ENCODE measurements around the gene ROPN1L.

DNA sequence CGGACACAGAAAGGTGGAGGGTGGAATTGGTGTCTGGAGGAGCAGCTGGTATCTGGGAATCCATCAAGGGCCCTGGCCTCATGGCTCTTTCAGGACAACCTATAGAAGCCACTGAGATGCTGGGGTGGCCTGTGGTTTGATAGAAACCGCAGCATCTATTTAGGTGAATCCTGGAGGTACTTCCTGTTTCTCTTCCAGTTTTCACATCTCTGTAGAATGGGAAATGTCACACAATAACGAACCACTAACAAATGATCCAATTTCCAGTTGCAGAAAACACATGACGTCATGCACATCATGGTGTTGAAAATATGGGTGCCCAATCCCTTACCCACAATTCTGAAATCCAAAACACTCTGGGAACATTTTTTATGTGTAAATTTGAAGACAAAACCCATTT is 52.2 kb downstream of the ROPN1L start:
- no peak for TF ChIP-seq CENPX (CRISPR knock-in tag; IDR thresholded peaks at IDR 0.05)
- TF ChIP-seq NPAS2 (CRISPR knock-in tag; IDR thresholded peaks at IDR 0.05; ENCODE audit: borderline replicate concordance), result no peak
- no peak for TF ChIP-seq FOXJ3 (CRISPR knock-in tag; IDR thresholded peaks at IDR 0.05; ENCODE audit: borderline replicate concordance)
- TF ChIP-seq EZH2 (conservative IDR thresholded peaks at IDR 0.05; ENCODE audit: low read depth, low read length), result no peak
- TF ChIP-seq GTF2F1 (IDR thresholded peaks at IDR 0.05; ENCODE audit: low read length), result no peak
- TF ChIP-seq CEBPG (CRISPR knock-in tag; IDR thresholded peaks at IDR 0.05), result no peak
- no peak for TF ChIP-seq SALL2 (CRISPR knock-in tag; IDR thresholded peaks at IDR 0.05)
- TF ChIP-seq MTA1 (CRISPR knock-in tag; IDR thresholded peaks at IDR 0.05; ENCODE audit: borderline replicate concordance), result no peak
- TF ChIP-seq FOSL2 (CRISPR knock-in tag; IDR thresholded peaks at IDR 0.05), result no peak
- TF ChIP-seq, protein P1, sequence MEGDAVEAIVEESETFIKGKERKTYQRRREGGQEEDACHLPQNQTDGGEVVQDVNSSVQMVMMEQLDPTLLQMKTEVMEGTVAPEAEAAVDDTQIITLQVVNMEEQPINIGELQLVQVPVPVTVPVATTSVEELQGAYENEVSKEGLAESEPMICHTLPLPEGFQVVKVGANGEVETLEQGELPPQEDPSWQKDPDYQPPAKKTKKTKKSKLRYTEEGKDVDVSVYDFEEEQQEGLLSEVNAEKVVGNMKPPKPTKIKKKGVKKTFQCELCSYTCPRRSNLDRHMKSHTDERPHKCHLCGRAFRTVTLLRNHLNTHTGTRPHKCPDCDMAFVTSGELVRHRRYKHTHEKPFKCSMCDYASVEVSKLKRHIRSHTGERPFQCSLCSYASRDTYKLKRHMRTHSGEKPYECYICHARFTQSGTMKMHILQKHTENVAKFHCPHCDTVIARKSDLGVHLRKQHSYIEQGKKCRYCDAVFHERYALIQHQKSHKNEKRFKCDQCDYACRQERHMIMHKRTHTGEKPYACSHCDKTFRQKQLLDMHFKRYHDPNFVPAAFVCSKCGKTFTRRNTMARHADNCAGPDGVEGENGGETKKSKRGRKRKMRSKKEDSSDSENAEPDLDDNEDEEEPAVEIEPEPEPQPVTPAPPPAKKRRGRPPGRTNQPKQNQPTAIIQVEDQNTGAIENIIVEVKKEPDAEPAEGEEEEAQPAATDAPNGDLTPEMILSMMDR (CRISPR knock-in tag; IDR thresholded peaks at IDR 0.05), result no peak
- no peak for TF ChIP-seq ZNF841 (CRISPR knock-in tag; IDR thresholded peaks at IDR 0.05; ENCODE audit: borderline replicate concordance)
- TF ChIP-seq KAT7 (CRISPR knock-in tag; IDR thresholded peaks at IDR 0.05; ENCODE audit: borderline replicate concordance), result no peak
- TF ChIP-seq PHB2 (IDR thresholded peaks at IDR 0.05; ENCODE audit: partially characterized antibody), result no peak
